Motor neuron (in vitro differentiated cells): Measurements from ENCODE around the gene POMT1. TPM values are rescaled to one million over a fixed set of nuclear protein-coding genes. Genes with fewer than 3 reads are reported as not detected.
A peak's percentile ranks its signal among the peaks of the same experiment; 100 is the strongest.
"Not testable (repeated sequence)": the region's sequence is repeated elsewhere in the genome, so short reads cannot be mapped to it uniquely, and the experiment has no call there.

Experiments
- ATAC-seq, 8 experiments: fragments of 200-7000 bp; cut with Tn5 transposase; replicated peaks in 6 of 8; 2 replicates each; pipeline ENCODE4 v1.8.0; 2021; ENCODE audit warnings: mild to moderate bottlenecking in 8 of 8, moderate library complexity in 8 of 8
- H3K27ac ChIP-seq, 2 donors: fragments of 250-450 bp; sonication (Bioruptor Pico); 2 replicates each; pipeline ENCODE4 v1.9.0; 2021; ENCODE audit warnings: antibody characterized with exemption in 2 of 2, mild to moderate bottlenecking in 2 of 2, moderate library complexity in 1 of 2
- H3K4me1 ChIP-seq, 2 donors: fragments of 250-450 bp; sonication (Bioruptor Pico); replicated peaks in 1 of 2; 2 replicates each; pipeline ENCODE4 v1.6.1; 2021; ENCODE audit warnings: antibody characterized with exemption in 2 of 2, mild to moderate bottlenecking in 2 of 2, moderate library complexity in 1 of 2
- H3K4me3 ChIP-seq, 5 donors: fragments of 250-450 bp; sonication (Bioruptor Pico); 2 replicates each; pipeline ENCODE4 v1.9.0; 2021; ENCODE audit warnings: antibody characterized with exemption in 5 of 5, mild to moderate bottlenecking in 5 of 5, moderate library complexity in 4 of 5
- WGBS, 10 experiments: fragments of 450-650 bp; shearing (Covaris generic); methylation state at CpG; one replicate each; pipeline ENCODE4 v1.0.0; 2022; 5-methylcytosine and 5-hydroxymethylcytosine counted together
- in situ Hi-C, 9 experiments: fragments of 400-800 bp; cut with MboI; loops; one replicate each; pipeline ENCODE4 v1.15.0; 2021; ENCODE audit warnings: low sequenced_read_pairs in 9 of 9, low pct_unique_long_range_greater_than_20kb in 2 of 9; ENCODE audit not compliant: unreplicated experiment in 9 of 9
- total RNA-seq, 8 experiments: library from RNA; unstranded; fragments of 300-600 nt; gene quantifications; 2 replicates each; pipeline versions ENCODE4 v1.2.3 to v1.2.4, GENCODE V29; 2022

The POMT1 gene
- total RNA-seq, 8 experiments from 2014 or later, result 10.0 to 39.8 (median 26.0) TPM

DNA sequence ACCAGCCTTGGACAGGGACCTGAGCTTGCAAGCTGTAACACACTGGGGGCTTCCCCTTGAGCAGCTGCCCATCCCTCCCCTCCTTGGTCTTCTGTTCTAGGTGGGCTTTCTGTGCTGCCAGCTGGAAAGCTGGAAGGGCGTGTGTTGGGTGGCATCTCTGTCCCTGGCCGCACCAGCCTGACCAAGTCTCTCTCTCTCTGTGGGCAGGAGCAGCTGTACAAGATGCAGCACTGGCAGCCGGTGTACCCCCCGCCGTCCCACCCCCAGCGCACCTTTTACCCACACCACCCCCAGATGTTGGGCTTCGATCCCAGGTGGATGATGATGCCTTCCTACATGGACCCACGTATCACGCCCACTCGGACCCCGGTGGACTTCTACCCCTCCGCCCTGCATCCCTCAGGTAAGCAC is 32.1 kb upstream of the POMT1 start:
- no peak overlapping the region for H3K27ac ChIP-seq
- 100% methylated on average over 1 of the region's 12 CpGs; no CpG with 5 or more reads in 9 of the 10 experiments for WGBS, 10 experiments
- H3K4me3 ChIP-seq, result no peak overlapping the region
- in situ Hi-C loops, result no loop called here
- no peaks in the 10 kb centered on the region for H3K4me1 ChIP-seq
- ATAC-seq, result no peak

- H3K27ac ChIP-seq, H3K4me1 ChIP-seq, H3K4me3 ChIP-seq, ATAC-seq, in situ Hi-C loops: not testable (repeated sequence)
- WGBS, 10 experiments, result 70 to 100% (median 94%) methylated on average over 1 to 5 of the region's 5 CpGs; no CpG with 5 or more reads in 4 of the 10 experiments
These were observed 30.6 kb upstream of the POMT1 start for GRCh38 chr9:131472085-131472484.

GRCh38 chr9:131473198-131473885 is 29.4 kb upstream of the POMT1 start:
- peak in 1 of 8 experiments; percentile 13 for ATAC-seq
- WGBS, 10 experiments, result 57 to 100% (median 83%) methylated on average over 1 to 3 of the region's 9 CpGs; no CpG with 5 or more reads in 4 of the 10 experiments
- Histone ChIP-seq H3K4me1 (no peaks in the 10 kb centered on the region), H3K4me3 (no peak overlapping the region), H3K27ac (no peak overlapping the region)
- in situ Hi-C loops, result no loop called here

DNA sequence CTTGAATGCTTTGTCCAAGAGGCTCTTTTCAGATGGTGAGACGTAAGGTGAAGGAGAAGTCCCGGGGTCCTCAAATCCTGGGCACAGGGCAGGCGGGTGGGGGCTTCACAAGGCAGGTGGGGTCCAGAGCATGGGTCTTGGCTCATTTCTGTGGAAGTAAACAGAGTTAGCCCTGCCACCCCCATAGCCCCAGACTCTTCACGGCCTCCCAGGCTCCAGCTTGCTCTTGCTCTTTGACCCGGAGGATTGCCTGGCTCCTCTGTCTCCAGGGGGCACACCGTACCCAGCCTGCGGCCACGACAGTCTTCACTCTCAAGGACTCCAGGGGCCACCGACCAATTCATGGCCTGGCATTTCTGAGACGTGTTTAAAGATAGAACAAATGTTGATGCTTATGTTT is 28.8 kb upstream of the POMT1 start:
- no peaks in the 10 kb centered on the region for H3K4me1 ChIP-seq
- ATAC-seq, result peak in 1 of 8 experiments; percentile 9
- WGBS, 10 experiments, result 74 to 100% (median 90%) methylated on average over 1 to 6 of the region's 10 CpGs
- in situ Hi-C loops, result no loop called here
- H3K27ac ChIP-seq, result no peak overlapping the region
- no peak overlapping the region for H3K4me3 ChIP-seq

GRCh38 chr9:131474711-131475110 is 28.0 kb upstream of the POMT1 start:
- 78 to 100% (median 92%) methylated on average over 2 to 5 of the region's 16 CpGs; no CpG with 5 or more reads in 3 of the 10 experiments for WGBS, 10 experiments
- no peak for ATAC-seq
- H3K4me1 ChIP-seq, result no peaks in the 10 kb centered on the region
- no peak overlapping the region for H3K27ac ChIP-seq
- in situ Hi-C loops, result loop anchor here in 1 of 9 experiments (25.0 kb wide), 1 partner anchor 112 kb away; no protein-coding TSS in a partner anchor
- no peak overlapping the region for H3K4me3 ChIP-seq

GRCh38 chr9:131475111-131475955 is 27.4 kb upstream of the POMT1 start:
- no peak overlapping the region for H3K4me3 ChIP-seq
- in situ Hi-C loops, result loop anchor here in 1 of 9 experiments (25.0 kb wide), 1 partner anchor 113 kb away; no protein-coding TSS in a partner anchor
- ATAC-seq, result peak in 3 of 8 experiments; percentile 11 to 25 (median 20)
- WGBS, 10 experiments, result 91 to 100% (median 99%) methylated on average over 2 to 19 of the region's 46 CpGs; no CpG with 5 or more reads in 4 of the 10 experiments
- no peak overlapping the region for H3K27ac ChIP-seq
- H3K4me1 ChIP-seq, result no peaks in the 10 kb centered on the region

DNA sequence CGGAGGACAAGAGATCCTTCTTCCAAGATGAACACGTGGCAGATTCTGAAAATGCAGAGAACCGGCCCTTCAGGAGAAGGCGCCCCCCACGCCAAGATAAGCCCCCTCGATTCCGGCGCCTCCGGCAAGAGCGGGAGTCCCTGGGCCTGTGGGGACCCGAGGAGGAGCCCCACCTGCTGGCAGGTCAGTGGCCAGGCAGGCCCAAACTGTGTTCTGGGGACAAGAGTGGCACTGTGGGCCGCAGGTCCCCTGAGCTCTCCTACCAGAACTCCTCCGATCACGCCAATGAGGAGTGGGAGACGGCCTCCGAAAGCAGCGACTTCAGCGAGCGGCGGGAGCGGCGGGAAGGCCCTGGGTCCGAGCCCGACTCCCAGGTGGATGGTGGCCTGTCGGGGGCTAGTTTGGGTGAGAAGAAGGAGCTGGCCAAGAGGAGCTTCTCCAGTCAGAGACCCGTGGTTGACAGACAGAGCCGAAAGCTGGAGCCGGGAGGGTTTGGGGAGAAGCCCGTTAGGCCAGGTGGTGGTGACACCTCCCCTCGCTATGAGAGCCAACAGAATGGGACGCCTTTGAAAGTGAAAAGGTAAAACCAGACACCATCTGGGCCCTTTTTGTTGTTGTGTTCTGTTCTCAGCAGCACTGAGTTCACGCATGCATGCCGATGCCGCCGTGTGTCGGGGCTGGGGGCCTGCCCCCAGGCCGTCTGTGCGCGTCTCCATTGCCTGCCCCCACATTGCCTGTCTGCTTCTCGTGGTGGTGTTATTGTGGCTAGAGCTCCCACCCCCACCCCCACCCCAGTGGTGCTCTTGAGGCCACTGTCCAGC is 26.6 kb upstream of the POMT1 start:
- ATAC-seq, result peak in 5 of 8 experiments; percentile 9 to 27 (median 20)
- 95 to 100% (median 96%) methylated on average over 3 to 7 of the region's 40 CpGs; no CpG with 5 or more reads in 7 of the 10 experiments for WGBS, 10 experiments
- in situ Hi-C loops, result loop anchor here in 1 of 9 experiments (25.0 kb wide), 1 partner anchor 114 kb away; no protein-coding TSS in a partner anchor

DNA sequence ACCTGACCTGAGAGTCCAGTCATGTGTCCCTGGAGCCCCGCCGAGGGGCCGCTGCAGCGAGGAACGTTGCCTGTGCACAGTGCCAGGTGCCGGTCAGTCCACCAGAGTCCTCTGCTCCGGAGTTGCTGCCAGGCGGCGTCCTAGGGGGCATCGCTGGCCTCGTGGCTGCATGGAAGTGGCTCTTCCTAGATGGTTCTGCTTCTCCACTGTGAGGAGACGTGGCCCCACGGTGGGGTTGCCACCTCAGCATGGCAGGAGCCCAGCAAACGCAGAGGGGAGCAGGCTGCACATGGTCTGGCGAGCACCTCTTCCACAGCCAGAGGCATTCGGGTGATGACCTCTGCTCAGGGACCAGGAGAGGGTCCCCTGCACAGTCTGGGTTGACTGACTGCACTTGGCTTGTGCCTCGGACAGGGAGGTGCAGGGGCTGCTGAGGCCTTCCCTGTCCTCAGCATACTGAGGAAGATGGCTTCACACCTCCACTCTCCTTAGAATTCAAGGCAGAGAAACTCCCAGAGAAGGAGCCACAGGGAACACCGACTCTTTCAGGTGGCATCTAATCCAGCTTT is 25.9 kb upstream of the POMT1 start:
- no peak overlapping the region for H3K27ac ChIP-seq
- WGBS, 10 experiments, result 100% methylated on average over 1 to 3 of the region's 18 CpGs; no CpG with 5 or more reads in 7 of the 10 experiments
- no peaks in the 10 kb centered on the region for H3K4me1 ChIP-seq
- in situ Hi-C loops, result loop anchor here in 1 of 9 experiments (25.0 kb wide), 1 partner anchor 115 kb away; no protein-coding TSS in a partner anchor
- ATAC-seq, result peak in 1 of 8 experiments; percentile 6
- no peak overlapping the region for H3K4me3 ChIP-seq

More for the DNA sequence above, 26.6 kb upstream of the POMT1 start:
- no peaks in the 10 kb centered on the region for H3K4me1 ChIP-seq
- H3K4me3 ChIP-seq, result no peak overlapping the region
- peak overlapping the region in 1 of 2 donors; percentile 21 for H3K27ac ChIP-seq

GRCh38 chr9:131477367-131477766 is 25.4 kb upstream of the POMT1 start:
- Histone ChIP-seq H3K4me3 (no peak overlapping the region), H3K4me1 (no peaks in the 10 kb centered on the region), H3K27ac (no peak overlapping the region)
- WGBS, 10 experiments, result 92 to 100% (median 94%) methylated on average over 1 to 5 of the region's 11 CpGs; no CpG with 5 or more reads in 5 of the 10 experiments
- in situ Hi-C loops, result loop anchor here in 1 of 9 experiments (25.0 kb wide), 1 partner anchor 115 kb away; no protein-coding TSS in a partner anchor
- no peak for ATAC-seq

DNA sequence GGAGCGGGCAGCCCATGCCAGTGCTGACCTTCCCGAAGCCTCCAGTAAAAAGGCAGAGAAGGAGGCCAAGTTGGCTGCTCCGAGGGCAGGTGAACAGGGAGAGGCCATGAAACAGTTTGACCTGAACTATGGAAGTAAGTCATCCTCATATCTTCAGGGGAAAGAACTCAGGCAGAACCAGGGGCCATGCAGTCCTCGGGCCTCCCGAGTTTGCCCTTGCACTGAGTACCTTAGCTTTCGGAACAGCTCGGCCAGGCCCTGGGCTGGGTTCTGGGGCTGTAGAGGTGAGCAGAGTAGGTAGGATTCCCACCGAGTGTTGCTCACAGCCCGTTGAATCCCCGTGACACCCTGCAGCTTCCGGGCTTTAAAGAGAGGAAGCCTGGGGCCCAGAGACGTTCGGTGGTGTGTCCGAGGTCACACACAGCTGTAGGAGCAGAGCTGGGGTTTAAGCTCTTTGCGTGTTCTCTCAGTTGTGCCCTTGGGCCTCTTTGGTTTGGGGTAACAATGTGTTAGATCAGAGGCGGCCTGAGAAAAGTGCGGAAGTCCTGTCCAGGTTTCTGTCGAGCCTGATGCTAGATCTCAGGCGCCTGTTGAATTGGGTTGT is 24.8 kb upstream of the POMT1 start:
- Histone ChIP-seq H3K4me1 (no peaks in the 10 kb centered on the region), H3K27ac (no peak overlapping the region), H3K4me3 (no peak overlapping the region)
- in situ Hi-C loops, result loop anchor here in 1 of 9 experiments (25.0 kb wide), 1 partner anchor 116 kb away; no protein-coding TSS in a partner anchor
- 77 to 100% (median 98%) methylated on average over 1 to 8 of the region's 19 CpGs; no CpG with 5 or more reads in 4 of the 10 experiments for WGBS, 10 experiments
- no peak for ATAC-seq

DNA sequence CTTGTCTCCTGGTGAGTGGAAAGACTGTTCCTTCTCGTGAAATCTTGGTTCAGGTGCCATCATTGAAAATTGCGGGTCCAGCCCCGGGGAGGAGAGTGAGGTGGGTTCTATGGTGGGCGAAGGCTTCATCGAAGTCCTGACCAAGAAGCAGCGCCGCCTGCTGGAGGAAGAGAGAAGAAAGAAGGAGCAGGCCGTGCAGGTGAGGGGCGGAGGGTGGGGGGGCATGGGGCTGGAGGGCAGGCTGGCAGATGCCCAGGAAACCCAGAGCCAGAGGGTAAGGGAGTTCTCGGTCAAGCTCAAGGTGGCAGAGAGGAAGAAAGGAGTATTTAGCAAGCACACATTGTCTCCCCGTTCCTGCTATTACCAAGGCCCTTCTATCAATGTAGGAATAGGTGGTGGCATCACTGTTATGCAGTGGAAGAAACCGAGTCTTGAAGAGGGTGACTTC is 24.3 kb upstream of the POMT1 start:
- WGBS, 10 experiments, result 34 to 100% methylated on average over 2 to 7 of the region's 12 CpGs; no CpG with 5 or more reads in 8 of the 10 experiments
- peak in 5 of 8 experiments; percentile 28 to 68 (median 31) for ATAC-seq
- Histone ChIP-seq H3K27ac (no peak overlapping the region), H3K4me3 (no peak overlapping the region), H3K4me1 (no peaks in the 10 kb centered on the region)
- in situ Hi-C loops, result loop anchor here in 1 of 9 experiments (25.0 kb wide), 1 partner anchor 116 kb away; no protein-coding TSS in a partner anchor
